ENCODE results near the gene DCLRE1C.

- TF ChIP-seq POLR2AphosphoS5 (IDR thresholded peaks at IDR 0.05; ENCODE audit: low read depth, low read length): no peak
- TF ChIP-seq TAF1 (IDR thresholded peaks at IDR 0.05; ENCODE audit: borderline replicate concordance, insufficient read depth, low read length): no peak
- no peak for TF ChIP-seq REST (IDR thresholded peaks at IDR 0.05; ENCODE audit: insufficient read depth in 1 of 2, low read depth in 2 of 2, low read length in 2 of 2)
- TF ChIP-seq SIN3A (IDR thresholded peaks at IDR 0.05; ENCODE audit: borderline replicate concordance, insufficient read depth, low read length): no peak
- no peak for TF ChIP-seq FOXP2 (optimal IDR thresholded peaks at IDR 0.05; ENCODE audit: borderline replicate concordance, extremely low read depth, extremely low read length, insufficient read depth)
These were observed 27.8 kb downstream of the DCLRE1C start for GRCh38 chr10:14926061-14926470.
